Activated naive CD4-positive, alpha-beta T cell treated with anti-CD3 and anti-CD28 coated beads, Interleukin-2, amount 10 ng/mL, durations not matched to agents 7 days and 5 days (primary cell): ENCODE measurements around the gene CRIP2.
A peak's percentile ranks its signal among the peaks of the same experiment; 100 is the strongest.

Source experiments
- CTCF ChIA-PET: fragments of 350-600 bp; sonication (Branson Sonifier 250); formaldehyde crosslinking; loops from one replicate; lab custom pipeline; 2021; ENCODE audit warnings: antibody characterized with exemption; lab: Charles Lee
- DNase-seq: peaks from one replicate; pipeline ENCODE4 v3.0.0-alpha.2; 2020
- H3K27ac Mint-ChIP-seq: one replicate; pipeline ENCODE4 v1.8.0; 2021; ENCODE audit warnings: mild to moderate bottlenecking, moderate library complexity, mixed read lengths
- H3K27me3 Mint-ChIP-seq: one replicate; pipeline ENCODE4 v1.8.0; 2021; ENCODE audit warnings: mild to moderate bottlenecking, mixed read lengths
- H3K36me3 Mint-ChIP-seq: one replicate; pipeline ENCODE4 v1.8.0; 2021; ENCODE audit warnings: mixed read lengths
- H3K4me1 Mint-ChIP-seq: one replicate; pipeline ENCODE4 v1.8.0; 2021; ENCODE audit warnings: mixed read lengths
- H3K4me3 Mint-ChIP-seq: one replicate; pipeline ENCODE4 v1.8.0; 2021; ENCODE audit warnings: mild to moderate bottlenecking, moderate library complexity, mixed read lengths
- H3K9me3 Mint-ChIP-seq: one replicate; pipeline ENCODE4 v1.8.0; 2021; ENCODE audit warnings: mixed read lengths

The CRIP2 gene

DNA sequence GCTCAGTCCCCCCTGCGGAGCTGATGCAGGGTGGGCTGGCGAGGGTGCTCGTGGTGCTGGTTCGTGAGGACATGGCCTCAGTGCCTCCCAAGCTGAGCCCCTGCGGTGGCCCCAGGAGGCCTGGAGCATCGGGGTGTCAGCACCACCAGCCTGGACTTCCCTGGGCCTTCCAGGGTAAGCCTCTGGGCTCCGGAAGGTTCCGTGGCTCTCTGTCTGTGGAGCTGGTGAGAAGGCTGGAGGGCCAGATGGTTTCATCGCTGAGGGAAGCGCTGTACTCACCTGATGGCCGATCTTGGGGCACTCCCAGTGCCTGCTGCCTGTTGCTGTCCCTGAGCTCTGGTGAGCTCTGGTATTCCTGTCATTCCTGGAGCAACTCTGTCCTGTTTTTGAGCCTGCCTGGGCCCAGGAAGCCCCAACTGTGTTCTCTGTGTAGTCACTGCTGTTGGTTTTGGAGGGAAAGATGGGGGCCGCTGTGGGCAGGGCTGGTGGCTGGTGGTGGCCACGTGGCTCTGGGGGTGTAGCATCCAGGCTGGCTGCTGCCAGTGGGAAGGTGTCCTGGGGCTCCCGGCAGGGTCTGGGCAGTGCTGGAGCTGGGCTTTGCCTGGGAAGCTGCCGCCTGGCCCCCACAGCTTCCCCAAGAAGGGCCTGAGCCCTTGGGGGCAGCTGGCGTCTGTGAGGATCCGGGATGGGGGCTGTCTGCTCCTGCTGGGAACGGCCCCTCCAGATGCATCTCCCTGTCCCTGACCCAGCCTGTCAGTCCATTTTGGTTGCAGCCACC is 36.7 kb upstream of the CRIP2 start:
- CTCF ChIA-PET = no interaction called here
- no peak for DNase-seq
- no peak overlapping the region for H3K27ac Mint-ChIP-seq
- no peak overlapping the region for H3K4me3 Mint-ChIP-seq
- H3K27me3 Mint-ChIP-seq = no peaks in the 10 kb centered on the region
- peaks cover 4% of the 10 kb centered on the region for H3K4me1 Mint-ChIP-seq
- H3K36me3 Mint-ChIP-seq = peaks cover 10% of the 10 kb centered on the region
- no peaks in the 10 kb centered on the region for H3K9me3 Mint-ChIP-seq

DNA sequence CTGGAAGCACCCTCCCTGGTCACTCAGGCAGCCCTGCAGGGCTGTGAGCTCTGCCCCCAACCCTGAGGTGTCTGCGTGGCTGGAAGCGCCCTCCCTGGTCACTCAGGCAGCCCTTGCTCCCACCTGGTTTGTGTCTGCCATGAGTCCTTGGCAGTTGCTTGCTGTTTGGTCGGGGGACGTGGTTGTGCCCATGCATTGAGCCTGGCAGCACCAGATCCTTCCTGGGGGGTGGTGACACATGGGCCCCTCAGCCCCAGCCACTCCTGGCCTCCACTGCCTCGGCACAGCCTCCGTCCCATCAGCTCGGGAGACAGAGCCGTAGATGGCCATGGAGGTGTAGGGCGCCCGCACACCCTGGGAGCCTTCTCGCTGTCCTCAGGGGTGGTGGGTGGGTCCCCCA is 35.4 kb upstream of the CRIP2 start:
- Mint-ChIP-seq H3K4me3 (no peak overlapping the region), H3K36me3 (peaks cover 14% of the 10 kb centered on the region), H3K4me1 (peaks cover 4% of the 10 kb centered on the region), H3K27ac (no peak overlapping the region), H3K27me3 (no peaks in the 10 kb centered on the region), H3K9me3 (no peaks in the 10 kb centered on the region)
- CTCF ChIA-PET = no interaction called here
- no peak for DNase-seq

GRCh38 chr14:105439710-105440553 is 34.7 kb upstream of the CRIP2 start:
- Mint-ChIP-seq H3K36me3 (peaks cover 13% of the 10 kb centered on the region), H3K4me1 (peaks cover 1% of the 10 kb centered on the region), H3K27ac (no peak overlapping the region), H3K9me3 (no peaks in the 10 kb centered on the region), H3K4me3 (no peak overlapping the region), H3K27me3 (no peaks in the 10 kb centered on the region)
- DNase-seq = no peak
- CTCF ChIA-PET = no interaction called here

DNA sequence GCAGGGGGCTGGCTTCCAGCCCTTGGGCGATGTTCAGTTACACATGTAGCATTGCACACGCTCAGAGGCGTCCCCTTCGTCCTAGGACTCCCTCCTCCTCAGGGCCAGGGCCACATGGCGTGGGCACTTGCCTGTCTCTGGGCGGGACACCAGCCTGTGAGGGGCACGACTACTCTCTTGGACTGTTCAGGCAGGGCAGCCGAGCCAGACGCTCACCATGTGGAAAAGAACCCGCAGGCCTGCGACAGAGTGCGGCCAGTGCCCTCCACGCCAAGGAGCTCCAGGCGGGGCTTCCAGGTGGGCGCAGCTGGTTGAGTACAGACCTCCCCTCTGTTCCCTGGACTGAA is 34.1 kb upstream of the CRIP2 start:
- Mint-ChIP-seq H3K9me3 (no peaks in the 10 kb centered on the region), H3K27ac (no peak overlapping the region), H3K4me3 (no peak overlapping the region), H3K36me3 (peaks cover 12% of the 10 kb centered on the region), H3K27me3 (no peaks in the 10 kb centered on the region), H3K4me1 (no peaks in the 10 kb centered on the region)
- CTCF ChIA-PET = no interaction called here
- no peak for DNase-seq

- no peak overlapping the region for H3K27ac Mint-ChIP-seq
- no peaks in the 10 kb centered on the region for H3K9me3 Mint-ChIP-seq
- H3K36me3 Mint-ChIP-seq = peaks cover 9% of the 10 kb centered on the region
- no peaks in the 10 kb centered on the region for H3K4me1 Mint-ChIP-seq
- H3K4me3 Mint-ChIP-seq = no peak overlapping the region
- CTCF ChIA-PET = no interaction called here
- no peaks in the 10 kb centered on the region for H3K27me3 Mint-ChIP-seq
- no peak for DNase-seq
These were observed 33.6 kb upstream of the CRIP2 start for GRCh38 chr14:105440992-105441391.

DNA sequence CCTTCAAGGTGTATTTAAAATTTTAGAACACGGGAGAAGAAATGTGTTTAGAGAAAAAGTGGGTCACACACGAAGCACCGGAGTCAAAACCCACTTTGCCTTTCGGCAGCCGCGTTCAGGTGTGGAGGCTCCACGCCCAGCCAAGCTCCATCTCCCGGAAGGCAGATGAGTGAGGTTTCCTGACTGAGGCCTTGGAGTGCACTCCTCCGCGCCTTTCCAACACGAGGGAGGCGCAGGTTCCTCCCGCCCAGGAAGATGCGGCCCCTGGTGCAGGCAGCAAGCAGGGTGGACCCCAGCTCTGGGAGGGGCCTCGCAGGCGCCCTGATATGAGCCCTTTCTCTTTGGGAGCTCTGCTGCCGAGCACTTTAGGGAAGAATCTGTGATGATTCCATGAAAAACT is 32.5 kb upstream of the CRIP2 start:
- H3K27ac Mint-ChIP-seq = no peak overlapping the region

GRCh38 chr14:105442834-105443233 is 31.8 kb upstream of the CRIP2 start:
- Mint-ChIP-seq H3K36me3 (peaks cover 9% of the 10 kb centered on the region), H3K4me1 (no peaks in the 10 kb centered on the region), H3K9me3 (no peaks in the 10 kb centered on the region), H3K4me3 (no peak overlapping the region), H3K27ac (no peak overlapping the region), H3K27me3 (no peaks in the 10 kb centered on the region)
- CTCF ChIA-PET = no interaction called here
- DNase-seq = no peak

More for the DNA sequence above, 32.5 kb upstream of the CRIP2 start:
- CTCF ChIA-PET = no interaction called here
- DNase-seq = no peak
- H3K27me3 Mint-ChIP-seq = no peaks in the 10 kb centered on the region
- H3K9me3 Mint-ChIP-seq = no peaks in the 10 kb centered on the region
- H3K36me3 Mint-ChIP-seq = peaks cover 9% of the 10 kb centered on the region
- no peaks in the 10 kb centered on the region for H3K4me1 Mint-ChIP-seq
- no peak overlapping the region for H3K4me3 Mint-ChIP-seq

DNA sequence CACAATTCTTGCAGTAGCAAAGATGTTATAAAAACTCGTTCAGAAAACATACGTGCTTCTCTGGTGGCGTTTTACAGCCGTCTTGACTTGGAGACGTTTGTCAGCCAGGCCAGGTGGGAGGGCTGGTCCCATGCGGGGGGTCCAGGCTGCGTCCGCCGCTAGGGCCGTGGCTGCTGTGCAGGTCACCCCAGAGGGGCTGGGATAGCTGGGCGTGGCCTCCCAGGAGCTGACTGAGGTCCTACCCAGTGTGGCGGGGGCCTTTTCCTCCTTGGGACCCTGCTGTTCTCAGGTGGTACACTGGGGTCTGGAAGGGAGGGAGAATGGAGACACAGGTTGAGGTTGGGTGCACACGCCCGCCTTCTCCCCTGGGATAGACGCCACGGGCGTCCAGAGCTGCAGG is 29.8 kb upstream of the CRIP2 start:
- no peak for DNase-seq
- Mint-ChIP-seq H3K27me3 (no peaks in the 10 kb centered on the region), H3K9me3 (no peaks in the 10 kb centered on the region), H3K36me3 (peaks cover 9% of the 10 kb centered on the region), H3K27ac (no peak overlapping the region), H3K4me3 (no peak overlapping the region), H3K4me1 (no peaks in the 10 kb centered on the region)
- CTCF ChIA-PET = no interaction called here

DNA sequence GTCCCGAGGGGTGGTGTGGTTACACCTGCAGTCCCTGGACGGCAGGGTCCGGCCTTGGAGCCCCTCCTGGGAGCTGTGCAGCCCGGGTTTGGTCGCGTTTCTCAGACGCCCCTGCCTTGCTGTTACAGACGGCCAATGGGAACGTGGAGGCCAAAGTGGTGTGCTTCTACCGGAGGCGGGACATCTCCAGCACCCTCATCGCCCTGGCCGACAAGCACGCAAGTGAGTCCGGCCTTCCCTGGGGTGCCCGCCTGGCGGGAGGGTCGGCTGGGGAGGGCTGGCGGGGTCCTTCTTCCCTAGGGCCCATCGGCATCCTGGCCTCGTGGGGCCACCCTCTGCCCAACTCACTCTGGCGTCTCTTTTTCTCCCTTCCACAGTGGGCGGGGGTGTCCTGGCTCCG is 29.3 kb upstream of the CRIP2 start:
- H3K36me3 Mint-ChIP-seq = peaks cover 9% of the 10 kb centered on the region
- H3K27ac Mint-ChIP-seq = no peak overlapping the region
- CTCF ChIA-PET = no interaction called here
- no peak for DNase-seq
- no peaks in the 10 kb centered on the region for H3K27me3 Mint-ChIP-seq
- no peaks in the 10 kb centered on the region for H3K4me1 Mint-ChIP-seq
- H3K9me3 Mint-ChIP-seq = no peaks in the 10 kb centered on the region
- H3K4me3 Mint-ChIP-seq = no peak overlapping the region

DNA sequence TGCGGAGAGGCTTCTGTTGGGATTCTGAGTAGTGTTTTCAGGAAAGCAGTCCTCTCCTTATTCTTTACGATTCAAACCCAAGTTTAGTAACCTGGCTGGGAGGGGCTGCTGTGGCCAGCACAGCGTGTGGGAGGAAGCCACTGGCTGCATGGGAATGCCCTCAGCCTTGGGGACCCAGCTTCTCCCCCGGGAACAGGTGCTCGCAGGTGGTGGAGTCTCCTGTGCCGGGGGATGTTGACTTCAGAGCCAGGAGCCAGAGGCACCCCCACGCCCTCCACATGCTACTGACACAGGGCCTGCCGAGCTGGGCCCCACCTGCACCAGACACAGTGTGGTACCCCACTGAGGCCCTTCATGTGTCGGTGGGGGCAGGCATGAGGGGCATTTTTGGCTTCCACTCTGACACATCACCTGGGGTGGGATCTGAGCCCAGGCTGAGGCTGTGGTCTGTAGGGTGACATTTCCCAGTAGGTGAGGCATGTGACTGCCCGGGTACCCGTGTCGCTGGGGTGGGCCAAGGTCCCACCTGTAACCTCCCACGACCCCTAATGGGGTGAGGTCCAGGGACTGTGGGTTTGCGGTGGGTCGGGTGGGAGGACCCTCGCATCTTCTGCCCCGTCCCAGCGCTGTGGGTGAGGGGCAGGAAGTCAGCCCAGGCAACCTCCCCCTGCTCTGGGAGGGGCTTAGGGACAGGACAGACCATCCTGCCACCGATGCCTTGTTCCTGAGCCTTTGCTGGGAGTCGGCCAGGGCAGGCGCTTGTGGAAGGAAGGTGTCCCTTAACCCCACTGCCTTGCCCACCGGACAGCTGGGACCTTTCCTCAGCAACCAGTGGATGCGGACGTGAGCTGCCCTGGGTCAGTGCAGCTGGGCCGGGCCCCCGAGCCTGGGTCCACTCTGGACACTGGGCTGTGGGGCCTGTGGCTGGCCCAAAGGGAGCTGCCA is 28.4 kb upstream of the CRIP2 start:
- Mint-ChIP-seq H3K27ac (no peak overlapping the region), H3K36me3 (peaks cover 9% of the 10 kb centered on the region), H3K9me3 (no peaks in the 10 kb centered on the region), H3K4me1 (no peaks in the 10 kb centered on the region), H3K4me3 (no peak overlapping the region), H3K27me3 (no peaks in the 10 kb centered on the region)
- CTCF ChIA-PET = interaction anchor here (1.5 kb wide), 1 partner anchor 75 kb away, joined by 3 read pairs; no protein-coding TSS in a partner anchor
- no peak for DNase-seq

- Mint-ChIP-seq H3K27me3 (no peaks in the 10 kb centered on the region), H3K36me3 (peaks cover 7% of the 10 kb centered on the region)
These were observed 27.6 kb upstream of the CRIP2 start for GRCh38 chr14:105446971-105447370.

GRCh38 chr14:105447651-105448640 is 26.7 kb upstream of the CRIP2 start:
- CTCF ChIA-PET = interaction anchor here (0.6 to 1.9 kb wide), 9 partner anchors 10 to 105 kb away, joined by 3 to 6 read pairs (median 3); no protein-coding TSS in a partner anchor
- H3K4me1 Mint-ChIP-seq = no peaks in the 10 kb centered on the region
- no peak overlapping the region for H3K4me3 Mint-ChIP-seq
- peak overlapping the region; percentile 71 for H3K27ac Mint-ChIP-seq
- no peak for DNase-seq
- H3K36me3 Mint-ChIP-seq = peaks cover 5% of the 10 kb centered on the region
- no peaks in the 10 kb centered on the region for H3K27me3 Mint-ChIP-seq
- no peaks in the 10 kb centered on the region for H3K9me3 Mint-ChIP-seq

More at GRCh38 chr14:105446971-105447370, 27.6 kb upstream of the CRIP2 start:
- Mint-ChIP-seq H3K4me1 (no peaks in the 10 kb centered on the region), H3K27ac (no peak overlapping the region), H3K4me3 (no peak overlapping the region), H3K9me3 (no peaks in the 10 kb centered on the region)
- no peak for DNase-seq
- CTCF ChIA-PET = interaction anchor here (1.5 to 1.9 kb wide), 2 partner anchors 35 to 76 kb away, joined by 3 to 6 read pairs; no protein-coding TSS in a partner anchor

DNA sequence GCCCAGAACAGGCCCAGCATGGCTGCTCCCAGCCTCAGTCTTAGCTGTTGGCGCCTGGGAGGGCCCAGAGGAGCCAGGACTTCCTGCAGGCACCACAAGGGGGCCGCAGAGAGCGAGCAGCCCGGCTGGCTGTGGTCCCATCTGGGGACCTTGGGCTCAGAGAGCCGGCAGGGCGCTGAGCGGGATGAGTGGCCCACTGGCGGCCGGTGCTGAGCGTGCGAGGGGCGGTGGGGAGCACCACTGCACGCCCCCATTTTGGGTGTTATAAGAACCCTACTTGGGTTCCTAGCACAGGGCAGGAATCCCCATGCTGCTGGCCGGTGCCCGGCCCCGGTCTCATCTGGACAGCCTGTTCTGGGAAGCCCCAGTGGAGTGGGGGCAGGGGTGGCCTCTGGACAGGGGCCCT is 25.9 kb upstream of the CRIP2 start:
- H3K36me3 Mint-ChIP-seq = peaks cover 2% of the 10 kb centered on the region
- H3K9me3 Mint-ChIP-seq = no peaks in the 10 kb centered on the region
- DNase-seq = peak; percentile 73
- H3K4me3 Mint-ChIP-seq = no peak overlapping the region
- H3K27ac Mint-ChIP-seq = no peak overlapping the region
- H3K27me3 Mint-ChIP-seq = no peaks in the 10 kb centered on the region
- H3K4me1 Mint-ChIP-seq = no peaks in the 10 kb centered on the region
- CTCF ChIA-PET = interaction anchor here (0.6 to 1.9 kb wide), 7 partner anchors 9 to 104 kb away, joined by 3 to 6 read pairs (median 4); no protein-coding TSS in a partner anchor
